Measurements from ENCODE around the gene DCLK1. TPM values are rescaled to one million over a fixed set of nuclear protein-coding genes. Genes with fewer than 3 reads are reported as not detected.
A peak's percentile ranks its signal among the peaks of the same experiment; 100 is the strongest.

The DCLK1 gene
- total RNA-seq, 2 donors from 2014 or later = 2.6 to 8.6 TPM

DNA sequence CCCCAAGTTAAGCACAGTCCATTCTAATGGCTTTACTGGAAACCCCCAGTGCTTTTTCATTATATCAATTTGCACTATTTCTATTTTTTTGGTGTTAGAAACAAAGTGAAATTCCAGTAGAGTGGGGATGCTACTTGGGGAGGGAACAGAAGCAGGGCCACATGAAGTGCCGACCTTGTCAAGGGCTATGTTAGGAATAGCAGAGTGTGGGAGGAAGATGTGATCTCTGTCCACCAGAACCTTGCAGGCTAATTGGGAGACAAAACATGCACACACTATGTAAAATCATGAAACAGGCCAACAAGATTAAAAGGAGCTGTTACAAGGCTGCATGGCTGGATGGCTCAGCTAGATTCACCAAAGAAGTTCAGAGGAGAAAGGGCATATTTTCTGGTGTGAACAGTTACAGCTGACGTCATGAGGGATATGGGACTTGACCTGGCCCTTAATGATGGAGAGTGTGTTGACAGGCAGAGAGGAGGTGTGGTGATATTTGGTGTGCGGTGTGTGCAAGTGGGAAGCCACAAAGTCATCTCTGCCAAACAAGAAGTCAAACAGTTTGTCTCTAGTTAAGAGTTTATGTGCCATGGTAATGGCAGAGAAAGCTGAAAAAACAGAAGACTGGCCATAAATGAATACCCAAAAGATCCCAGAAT, 336.3 kb downstream of the DCLK1 start:
- TF ChIP-seq CTCF (IDR thresholded peaks at IDR 0.05) (no peak), POLR2A (IDR thresholded peaks at IDR 0.05) (no peak)
- 67 to 78% methylated on average over 3 of the region's 3 CpGs for WGBS, 2 donors
- H3K36me3 ChIP-seq (replicated peaks in 1 of 2; ENCODE audit: insufficient read depth in 1 of 2, low read depth in 2 of 2) = no peaks in the 10 kb centered on the region
- ATAC-seq (no peak), DNase-seq (no peak)
- no peak overlapping the region for H3K4me3 ChIP-seq
- no peak overlapping the region for H3K27ac ChIP-seq
- intact Hi-C loops (cut with DNase I) = no loop called here
- H3K27me3 ChIP-seq = no peaks in the 10 kb centered on the region
- H3K4me1 ChIP-seq = no peaks in the 10 kb centered on the region
- no peaks in the 10 kb centered on the region for H3K9me3 ChIP-seq

DNA sequence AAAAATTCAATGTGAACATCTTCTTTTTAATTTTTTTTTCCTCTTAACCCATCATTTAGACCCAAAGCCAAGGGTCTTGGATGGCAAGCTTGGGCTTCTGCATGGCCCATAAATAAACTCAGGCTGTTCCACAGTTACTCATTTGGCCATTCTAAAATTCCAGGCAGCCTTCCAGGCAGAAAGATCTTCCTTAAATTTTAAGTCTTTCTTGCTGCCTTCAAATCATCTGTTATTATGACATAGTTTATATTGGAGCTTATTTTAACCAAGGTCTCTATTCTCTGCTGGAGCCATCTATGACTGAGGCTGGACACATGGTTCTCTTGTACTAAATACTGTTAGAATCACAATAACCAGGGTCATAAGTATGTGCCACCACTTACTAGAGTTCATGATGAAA, 337.4 kb downstream of the DCLK1 start:
- no peak for TF ChIP-seq CTCF (IDR thresholded peaks at IDR 0.05)
- TF ChIP-seq POLR2A (IDR thresholded peaks at IDR 0.05) = no peak
- no peaks in the 10 kb centered on the region for H3K36me3 ChIP-seq (replicated peaks in 1 of 2; ENCODE audit: insufficient read depth in 1 of 2, low read depth in 2 of 2)
- no peaks in the 10 kb centered on the region for H3K4me1 ChIP-seq
- peak in 1 of 4 donors; percentile 3 for DNase-seq
- no peak overlapping the region for H3K4me3 ChIP-seq
- H3K9me3 ChIP-seq = no peaks in the 10 kb centered on the region
- H3K27me3 ChIP-seq = no peaks in the 10 kb centered on the region
- intact Hi-C loops (cut with DNase I) = no loop called here
- ATAC-seq = no peak
- H3K27ac ChIP-seq = no peak overlapping the region

DNA sequence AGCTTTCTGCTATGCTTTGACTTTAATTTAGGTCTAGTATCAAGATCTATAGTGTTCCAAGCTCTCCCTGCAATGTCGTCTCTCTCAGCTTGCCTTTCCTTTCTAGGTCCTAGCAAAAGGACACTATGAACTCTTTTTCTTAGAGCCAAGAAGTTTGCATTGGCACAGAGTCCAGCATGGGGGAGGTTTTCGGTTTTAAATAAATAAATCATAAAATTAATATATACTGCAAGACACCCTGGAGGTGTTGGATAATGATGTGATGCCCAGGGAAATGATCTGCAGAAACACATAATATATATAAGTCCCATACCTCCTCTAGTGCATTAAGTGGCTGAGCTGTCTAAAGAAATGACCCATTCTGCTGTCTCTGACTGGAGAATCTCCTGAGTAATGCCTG, 338.3 kb downstream of the DCLK1 start:
- TF ChIP-seq CTCF (IDR thresholded peaks at IDR 0.05) (no peak), POLR2A (IDR thresholded peaks at IDR 0.05) (no peak)
- WGBS, 2 donors = 58 to 68% methylated on average over 2 of the region's 2 CpGs
- no peak overlapping the region for H3K4me3 ChIP-seq
- intact Hi-C loops (cut with DNase I) = no loop called here
- no peaks in the 10 kb centered on the region for H3K36me3 ChIP-seq (replicated peaks in 1 of 2; ENCODE audit: insufficient read depth in 1 of 2, low read depth in 2 of 2)
- H3K4me1 ChIP-seq = no peaks in the 10 kb centered on the region
- no peaks in the 10 kb centered on the region for H3K9me3 ChIP-seq
- H3K27me3 ChIP-seq = no peaks in the 10 kb centered on the region
- DNase-seq (no peak), ATAC-seq (no peak)
- H3K27ac ChIP-seq = no peak overlapping the region

DNA sequence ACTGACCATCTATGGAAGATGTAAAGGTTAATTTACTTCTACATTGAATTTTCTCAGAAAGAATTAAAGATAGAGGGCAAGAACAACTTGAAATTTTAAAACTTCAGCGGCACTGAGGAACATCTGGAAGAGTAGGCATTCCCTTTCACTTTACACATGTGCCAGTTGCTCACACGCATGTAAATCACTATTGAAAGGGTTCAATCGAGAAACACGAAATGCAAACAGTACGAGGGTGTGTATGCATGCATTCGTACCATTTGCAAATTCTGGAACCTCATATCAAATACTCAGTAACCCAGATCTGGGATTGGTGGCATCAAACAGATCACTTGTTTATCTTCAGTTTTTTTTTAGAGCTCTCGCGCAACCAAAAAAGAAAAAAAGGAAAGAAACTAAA, 339.2 kb downstream of the DCLK1 start:
- ATAC-seq = no peak
- no peak for TF ChIP-seq POLR2A (IDR thresholded peaks at IDR 0.05)
- no peak for TF ChIP-seq CTCF (IDR thresholded peaks at IDR 0.05)
- Histone ChIP-seq H3K36me3 (replicated peaks in 1 of 2; ENCODE audit: insufficient read depth in 1 of 2, low read depth in 2 of 2) (no peaks in the 10 kb centered on the region), H3K9me3 (no peaks in the 10 kb centered on the region), H3K4me1 (peaks cover 5% of the 10 kb centered on the region), H3K4me3 (no peak overlapping the region), H3K27me3 (no peaks in the 10 kb centered on the region), H3K27ac (no peak overlapping the region)
- DNase-seq = no peak
- WGBS, 2 donors = 78 to 81% methylated on average over 8 of the region's 8 CpGs
- intact Hi-C loops (cut with DNase I) = no loop called here

DNA sequence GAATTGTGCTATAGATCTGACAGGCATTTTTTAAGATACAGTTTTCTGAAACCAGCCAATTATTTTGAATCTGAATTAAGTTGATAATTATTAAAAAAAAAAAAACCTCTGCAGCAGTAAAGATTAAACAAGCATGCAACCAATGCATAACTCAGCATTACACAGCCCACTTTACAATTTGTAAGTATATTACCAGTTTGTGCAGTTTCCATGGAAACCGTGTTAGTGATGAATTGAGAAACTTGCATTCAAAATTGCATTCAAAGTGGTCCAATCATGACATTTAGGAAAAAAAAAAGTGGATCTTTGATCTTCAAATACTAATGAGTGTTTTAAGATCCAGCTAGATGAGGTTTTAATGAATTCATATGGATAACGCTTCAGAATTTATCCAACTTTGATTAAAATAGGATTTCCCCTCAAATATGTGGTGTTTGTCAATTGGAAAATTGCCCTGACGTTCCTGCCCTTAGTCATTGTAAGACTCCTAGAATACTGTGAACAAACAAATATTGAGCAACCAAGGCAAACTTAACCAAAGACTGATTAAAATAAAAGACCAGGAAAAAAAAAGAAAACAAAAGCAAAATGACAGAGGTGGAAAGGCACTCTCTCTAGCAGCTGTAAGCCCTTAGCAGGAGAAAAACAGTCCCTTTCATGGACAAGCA, 339.9 kb downstream of the DCLK1 start:
- Histone ChIP-seq H3K4me3 (no peak overlapping the region), H3K27me3 (no peaks in the 10 kb centered on the region), H3K27ac (no peak overlapping the region), H3K4me1 (peaks cover 5% of the 10 kb centered on the region), H3K36me3 (replicated peaks in 1 of 2; ENCODE audit: insufficient read depth in 1 of 2, low read depth in 2 of 2) (no peaks in the 10 kb centered on the region), H3K9me3 (no peaks in the 10 kb centered on the region)
- DNase-seq (no peak), ATAC-seq (peak; percentile 18)
- intact Hi-C loops (cut with DNase I) = no loop called here
- WGBS, 2 donors = 28 to 35% methylated on average over 3 of the region's 3 CpGs
- TF ChIP-seq CTCF (IDR thresholded peaks at IDR 0.05) (no peak), POLR2A (IDR thresholded peaks at IDR 0.05) (no peak)

All from body of pancreas (tissue), 4 donors.